BE2C (cell line): ENCODE measurements around the gene ITGA8.

Experiments
- DNase-seq: peaks from one replicate; pipeline ENCODE4 v3.0.0-alpha.2; 2020
- H3K27me3 ChIP-seq: fragments of 250-450 bp; sonication (Bioruptor Pico); 2 replicates; pipeline ENCODE4 v1.5.1; 2020; ENCODE audit warnings: mild to moderate bottlenecking
- H3K36me3 ChIP-seq: fragments of 250-450 bp; sonication (Bioruptor Pico); 2 replicates; pipeline ENCODE4 v1.5.1; 2020; ENCODE audit warnings: mild to moderate bottlenecking
- H3K4me1 ChIP-seq: fragments of 250-450 bp; sonication (Bioruptor Pico); 2 replicates; pipeline ENCODE4 v1.5.1; 2020
- H3K4me3 ChIP-seq: 2 replicates; pipeline ENCODE4 v1.5.1; 2011; ENCODE audit warnings: low read depth, low read length
- H3K9me3 ChIP-seq: fragments of 250-450 bp; sonication (Bioruptor Pico); 2 replicates; pipeline ENCODE4 v1.5.1; 2020
- TF ChIP-seq, protein P1 (sequence below): IDR thresholded peaks from 2 replicates; pipeline ENCODE4 v1.5.1; 2012; ENCODE audit warnings: mild to moderate bottlenecking, low read depth, low read length

The ITGA8 gene

DNA sequence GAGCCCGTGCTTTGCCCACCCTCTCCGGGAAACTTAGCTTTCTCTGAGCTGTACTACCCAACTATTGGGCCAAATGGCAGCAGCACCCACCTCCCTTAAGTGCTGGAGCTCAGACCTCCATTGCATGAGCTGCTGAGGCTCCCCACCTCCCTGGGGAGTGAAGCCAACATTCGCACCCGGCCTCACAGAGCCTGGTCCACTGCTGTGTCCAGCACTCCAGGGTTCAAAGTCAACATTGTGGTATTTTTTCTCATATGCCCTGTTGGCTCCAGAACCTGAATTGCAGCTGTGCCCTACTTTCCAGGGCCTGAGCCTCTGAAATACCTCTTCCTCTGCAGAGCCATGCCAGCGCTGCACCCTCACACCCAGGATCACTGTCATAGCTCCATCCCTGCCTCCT lies 29.7 kb downstream of the ITGA8 start:
- H3K27me3 ChIP-seq, result peaks cover 4% of the 10 kb centered on the region; the same call in 1 of the 2 replicates
- no peaks in the 10 kb centered on the region for H3K36me3 ChIP-seq
- TF ChIP-seq, protein P1, sequence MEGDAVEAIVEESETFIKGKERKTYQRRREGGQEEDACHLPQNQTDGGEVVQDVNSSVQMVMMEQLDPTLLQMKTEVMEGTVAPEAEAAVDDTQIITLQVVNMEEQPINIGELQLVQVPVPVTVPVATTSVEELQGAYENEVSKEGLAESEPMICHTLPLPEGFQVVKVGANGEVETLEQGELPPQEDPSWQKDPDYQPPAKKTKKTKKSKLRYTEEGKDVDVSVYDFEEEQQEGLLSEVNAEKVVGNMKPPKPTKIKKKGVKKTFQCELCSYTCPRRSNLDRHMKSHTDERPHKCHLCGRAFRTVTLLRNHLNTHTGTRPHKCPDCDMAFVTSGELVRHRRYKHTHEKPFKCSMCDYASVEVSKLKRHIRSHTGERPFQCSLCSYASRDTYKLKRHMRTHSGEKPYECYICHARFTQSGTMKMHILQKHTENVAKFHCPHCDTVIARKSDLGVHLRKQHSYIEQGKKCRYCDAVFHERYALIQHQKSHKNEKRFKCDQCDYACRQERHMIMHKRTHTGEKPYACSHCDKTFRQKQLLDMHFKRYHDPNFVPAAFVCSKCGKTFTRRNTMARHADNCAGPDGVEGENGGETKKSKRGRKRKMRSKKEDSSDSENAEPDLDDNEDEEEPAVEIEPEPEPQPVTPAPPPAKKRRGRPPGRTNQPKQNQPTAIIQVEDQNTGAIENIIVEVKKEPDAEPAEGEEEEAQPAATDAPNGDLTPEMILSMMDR, result no peak
- no peaks in the 10 kb centered on the region for H3K4me1 ChIP-seq
- no peak overlapping the region for H3K4me3 ChIP-seq
- no peak for DNase-seq
- no peaks in the 10 kb centered on the region for H3K9me3 ChIP-seq

- H3K4me3 ChIP-seq, result no peak overlapping the region
- no peaks in the 10 kb centered on the region for H3K36me3 ChIP-seq
- TF ChIP-seq, protein P1, result no peak
- no peak for DNase-seq
- H3K4me1 ChIP-seq, result no peaks in the 10 kb centered on the region
- peaks cover 10% of the 10 kb centered on the region; the same call in 1 of the 2 replicates for H3K27me3 ChIP-seq
- H3K9me3 ChIP-seq, result no peaks in the 10 kb centered on the region
Measured at GRCh38 chr10:15684768-15685167, 35.0 kb downstream of the ITGA8 start.

GRCh38 chr10:15681076-15681475 lies 38.6 kb downstream of the ITGA8 start:
- DNase-seq, result no peak

GRCh38 chr10:15678851-15679250 lies 40.9 kb downstream of the ITGA8 start:
- no peaks in the 10 kb centered on the region for H3K36me3 ChIP-seq
- H3K9me3 ChIP-seq, result no peaks in the 10 kb centered on the region
- TF ChIP-seq, protein P1, result no peak
- no peaks in the 10 kb centered on the region for H3K4me1 ChIP-seq
- no peak overlapping the region for H3K4me3 ChIP-seq
- DNase-seq, result no peak
- H3K27me3 ChIP-seq, result peaks cover 5% of the 10 kb centered on the region; the same call in 1 of the 2 replicates

More at GRCh38 chr10:15681076-15681475, 38.6 kb downstream of the ITGA8 start:
- no peaks in the 10 kb centered on the region for H3K9me3 ChIP-seq
- no peak overlapping the region for H3K4me3 ChIP-seq
- H3K36me3 ChIP-seq, result no peaks in the 10 kb centered on the region
- peaks cover 12% of the 10 kb centered on the region; the same call in 1 of the 2 replicates for H3K27me3 ChIP-seq
- TF ChIP-seq, protein P1, result no peak
- no peaks in the 10 kb centered on the region for H3K4me1 ChIP-seq

DNA sequence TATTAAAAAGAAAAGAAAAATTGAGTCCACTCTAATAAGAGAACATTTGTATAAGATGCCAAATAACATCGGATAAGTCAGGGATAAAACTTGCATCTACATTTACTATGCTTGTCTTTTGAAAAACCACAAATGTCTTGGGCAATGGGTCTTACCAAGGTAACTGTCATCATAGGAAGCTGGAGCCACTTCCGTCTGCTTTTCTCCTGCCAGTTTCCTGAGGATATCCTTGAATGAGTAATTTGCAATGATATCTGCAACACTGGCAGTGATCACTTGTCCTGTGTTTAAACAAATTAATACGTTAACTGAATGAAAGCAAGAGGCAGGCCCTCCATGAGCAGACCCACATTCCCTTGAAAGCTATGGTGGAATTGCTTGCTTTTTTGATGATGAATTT lies 47.3 kb downstream of the ITGA8 start:
- Histone ChIP-seq H3K9me3 (no peaks in the 10 kb centered on the region), H3K4me3 (no peak overlapping the region), H3K27me3 (no peaks in the 10 kb centered on the region), H3K4me1 (no peaks in the 10 kb centered on the region), H3K36me3 (no peaks in the 10 kb centered on the region)
- TF ChIP-seq, protein P1, result no peak
- DNase-seq, result no peak

- no peaks in the 10 kb centered on the region for H3K4me1 ChIP-seq
- TF ChIP-seq, protein P1, result no peak
- no peaks in the 10 kb centered on the region for H3K36me3 ChIP-seq
- H3K9me3 ChIP-seq, result no peaks in the 10 kb centered on the region
- no peaks in the 10 kb centered on the region for H3K27me3 ChIP-seq
- H3K4me3 ChIP-seq, result no peak overlapping the region
- DNase-seq, result no peak
Measured at GRCh38 chr10:15670880-15671279, 48.8 kb downstream of the ITGA8 start.
